GM12878 (cell line): ENCODE data around the gene GPER1. TPM values are rescaled to one million over a fixed set of nuclear protein-coding genes. Genes with fewer than 3 reads are reported as not detected.

Source experiments
- ATAC-seq: fragments of 200-7000 bp; cut with Tn5 transposase; 3 replicates; pipeline ENCODE4 v1.9.1; 2020; ENCODE audit warnings: mild to moderate bottlenecking, moderate library complexity
- BruUV-seq: library from RNA; stranded (reverse); fragments of 400-500 nt; replicated peaks from 2 replicates; lab custom pipeline; 2021; lab: Mats Ljungman, UMichigan
- CTCF ChIA-PET: fragments of 300-600 bp; sonication (Branson Sonifier 250); formaldehyde crosslinking; extraction: SDS; loops from one replicate; lab custom pipeline; 2021; ENCODE audit warnings: inconsistent platforms; lab: Yijun Ruan, JAX
- POLR2A ChIA-PET: fragments of 350-600 bp; formaldehyde crosslinking; extraction: SDS; loops from one replicate; lab custom pipeline; 2021; ENCODE audit warnings: inconsistent platforms; lab: Charles Lee
- RAD21 ChIA-PET: fragments of 300-600 bp; sonication (Branson Sonifier 250); formaldehyde crosslinking; loops from one replicate; lab custom pipeline; 2023; ENCODE audit warnings: antibody characterized with exemption; ENCODE audit not compliant: unreplicated experiment; lab: Charles Lee
- SMC1A ChIA-PET: fragments of 300-600 bp; sonication (Branson Sonifier 250); formaldehyde crosslinking; loops from one replicate; lab custom pipeline; 2023; ENCODE audit not compliant: unreplicated experiment, uncharacterized antibody; lab: Charles Lee
- DNase-seq: peaks from one replicate; pipeline ENCODE4 v3.0.0-alpha.2; 2011; ENCODE audit warnings: low read depth, low spot score
- FAIRE-seq: peaks from 3 replicates; lab custom pipeline; 2011; peaks lifted over from hg19 to GRCh38; lab: Jason Lieb, UNC
- H2AFZ ChIP-seq: 2 replicates; pipeline ENCODE4 v1.6.0; 2011; ENCODE audit warnings: low read depth, low read length, control low read depth; ENCODE audit not compliant: control insufficient read depth
- H3K27ac ChIP-seq: 2 replicates; pipeline ENCODE4 v1.5.1; 2011; ENCODE audit warnings: control low read depth; ENCODE audit not compliant: control insufficient read depth, insufficient read depth
- H3K27me3 ChIP-seq, 2 experiments: replicated peaks in 1 of 2; 2 replicates each; pipeline versions ENCODE4 v1.6.0 to v1.6.1; 2011; ENCODE audit warnings: low read length in 1 of 2; ENCODE audit not compliant: control insufficient read depth in 2 of 2, insufficient read depth in 2 of 2
- H3K36me3 ChIP-seq, 2 experiments: 2 replicates each; pipeline ENCODE4 v1.5.1; 2011; ENCODE audit warnings: low read length in 1 of 2; ENCODE audit not compliant: control insufficient read depth in 2 of 2, insufficient read depth in 2 of 2
- H3K4me1 ChIP-seq: 2 replicates; pipeline ENCODE4 v1.6.1; 2011; ENCODE audit warnings: mild to moderate bottlenecking, low read length, moderate library complexity, mixed read lengths; ENCODE audit not compliant: control insufficient read depth, insufficient read depth
- H3K4me2 ChIP-seq: 2 replicates; pipeline ENCODE4 v1.6.0; 2011; ENCODE audit warnings: control low read depth; ENCODE audit not compliant: control insufficient read depth, insufficient read depth
- H3K4me3 ChIP-seq: fragments of 200-600 bp; sonication (generic); 2 replicates; pipeline ENCODE4 v1.5.1; 2016
- H3K79me2 ChIP-seq: 2 replicates; pipeline ENCODE4 v1.6.0; 2011; ENCODE audit warnings: low read length; ENCODE audit not compliant: control insufficient read depth, insufficient read depth
- H3K9ac ChIP-seq: 2 replicates; pipeline ENCODE4 v1.8.0; 2011; ENCODE audit warnings: low read length, control low read depth, mixed read lengths; ENCODE audit not compliant: control insufficient read depth, insufficient read depth
- H3K9me3 ChIP-seq: replicated peaks from 3 replicates; pipeline ENCODE4 v1.5.1; 2011; ENCODE audit warnings: mild to moderate bottlenecking, low read length; ENCODE audit not compliant: control insufficient read depth, insufficient read depth
- H4K20me1 ChIP-seq: 2 replicates; pipeline ENCODE4 v1.6.0; 2011; ENCODE audit not compliant: control insufficient read depth, insufficient read depth
- CBX3 ChIP-seq: fragments of 200-600 bp; sonication (generic); IDR thresholded peaks from 2 replicates; pipeline ENCODE4 v1.6.1; 2016; ENCODE audit warnings: low read depth, borderline replicate concordance
- CUX1 ChIP-seq: IDR thresholded peaks from 2 replicates; pipeline ENCODE4 v1.6.1; 2012; ENCODE audit warnings: improper control_type of control experiment, low read depth, low read length; ENCODE audit not compliant: insufficient replicate concordance
- MTA3 ChIP-seq: IDR thresholded peaks from 2 replicates; pipeline ENCODE4 v1.6.1; 2012; ENCODE audit warnings: low read length, inconsistent platforms, borderline replicate concordance
- RELB ChIP-seq: fragments of 450-650 bp; IDR thresholded peaks from 2 replicates; pipeline ENCODE4 v1.6.1; 2017; ENCODE audit warnings: low read depth, mild to moderate bottlenecking, moderate library complexity
- SMAD1 ChIP-seq: fragments of 450-650 bp; IDR thresholded peaks from 2 replicates; pipeline ENCODE4 v1.6.1; 2018; ENCODE audit warnings: mild to moderate bottlenecking, low read depth; ENCODE audit not compliant: partially characterized antibody
- SREBF2 ChIP-seq: IDR thresholded peaks from 2 replicates; pipeline ENCODE4 v1.6.1; 2012; ENCODE audit warnings: mild to moderate bottlenecking, low read length
- STAT3 ChIP-seq: IDR thresholded peaks from 2 replicates; pipeline ENCODE4 v1.6.1; 2011; ENCODE audit warnings: low read depth, low read length, improper control_type of control experiment
- ZNF592 ChIP-seq: fragments of 450-650 bp; IDR thresholded peaks from 2 replicates; pipeline ENCODE4 v1.6.1; 2017; ENCODE audit warnings: mild to moderate bottlenecking, moderate library complexity
- WGBS: methylation state at CpG from one replicate; pipeline ENCODE4 v1.1.6; 2016; ENCODE audit warnings: low lambda C conversion rate; ENCODE audit not compliant: insufficient replicate concordance, insufficient coverage; ENCODE audit errors: missing lambda C conversion rate; 5-methylcytosine and 5-hydroxymethylcytosine counted together
- in situ Hi-C: fragments of 300-500 bp; cut with MboI; formaldehyde crosslinking; loops from 9 replicates; pipeline ENCODE4 v1.14.3; 2018; ENCODE audit warnings: mixed read lengths
- intact Hi-C: fragments of 100-400 bp; cut with micrococcal nuclease; formaldehyde crosslinking; loops from one replicate; pipeline ENCODE4 v1.14.2; 2022; ENCODE audit not compliant: unreplicated experiment
- polyA plus RNA-seq, 11 experiments: library from polyadenylated mRNA; depleted of rRNA in 4 of 11; unstranded in 6 of 11; stranded (reverse) in 5 of 11; fragments of >200 nt; fragmentation: Nextera tagmentation in 4 of 11; fragmentation: Illumina TruSeq in 1 of 11; extraction: Ambion mirVana in 4 of 11; extraction: Trizol in 1 of 11; gene quantifications; 1 replicate in 1 of 11; 2 replicates in 10 of 11; pipeline versions ENCODE4 v1.2.1 to v1.2.3, GENCODE V29; 2011 to 2016; ENCODE audit warnings: inconsistent platforms in 2 of 11, missing spikeins in 2 of 11, low read depth in 1 of 11
- total RNA-seq, 4 experiments: library from RNA; depleted of rRNA in 3 of 4; stranded (reverse); fragments of >200 nt in 3 of 4; fragmentation: Illumina TruSeq in 1 of 4; extraction: Trizol in 1 of 4; gene quantifications; 2 replicates each; pipeline versions ENCODE4 v1.2.1 to v1.2.3, GENCODE V29; 2013 to 2021
- TF ChIP-seq, protein P1 (sequence below): fragments of 450-650 bp; IDR thresholded peaks from 2 replicates; pipeline ENCODE4 v1.6.1; 2017; ENCODE audit warnings: borderline replicate concordance

Gene GPER1
- total and polyA plus RNA-seq, 10 of the 15 experiments (the other 5 are each of a cell fraction or from before 2014, with no cell fraction given), result 0.03 to 6.5 (median 2.6) TPM

- WGBS, result 89% methylated on average over 23 of the region's 23 CpGs
- Histone ChIP-seq H3K79me2 (peaks cover 1% of the 10 kb centered on the region; the same call in 1 of the 2 replicates), H3K9me3 (no peaks in the 10 kb centered on the region; the same call in 1 of the 3 replicates), H3K4me2 (no peak overlapping the region), H4K20me1 (no peaks in the 10 kb centered on the region), H3K9ac (no peak overlapping the region), H3K4me3 (no peak overlapping the region), H2AFZ (no peak overlapping the region), H3K27ac (no peak overlapping the region), H3K27me3 (no peaks in the 10 kb centered on the region), H3K4me1 (peaks cover 5% of the 10 kb centered on the region), H3K36me3 (peaks cover under 1 to 8% of the 10 kb centered on the region in 2 experiments; a peak in 2 of 4 replicates)
- intact Hi-C loops (no loop called here), in situ Hi-C loops (no loop called here)
- ChIA-PET CTCF (interaction anchor here (0.6 to 4.3 kb wide), 4 partner anchors 9 to 102 kb away, joined by 3 to 20 read pairs (median 10); partner anchors contain the start of gene GPER1), SMC1A (interaction anchor here (0.9 to 1.6 kb wide), 2 partner anchors 7 to 10 kb away, joined by 3 to 7 read pairs; no protein-coding TSS in a partner anchor), RAD21 (interaction anchor here (1.2 to 1.5 kb wide), 5 partner anchors 8 to 56 kb away, joined by 3 to 15 read pairs (median 3); no protein-coding TSS in a partner anchor), POLR2A (interaction anchor here (0.6 to 1.8 kb wide), 4 partner anchors 9 to 75 kb away, joined by 3 to 9 read pairs (median 4); no protein-coding TSS in a partner anchor)
- FAIRE-seq (no peak), DNase-seq (no peak), ATAC-seq (no peak)
- no TSS peak for BruUV-seq
- TF ChIP-seq ZNF592 (no peak), MTA3 (no peak), CUX1 (no peak), CBX3 (no peak), STAT3 (no peak), SREBF2 (no peak), RELB (no peak), SMAD1 (no peak)
- TF ChIP-seq, protein P1, sequence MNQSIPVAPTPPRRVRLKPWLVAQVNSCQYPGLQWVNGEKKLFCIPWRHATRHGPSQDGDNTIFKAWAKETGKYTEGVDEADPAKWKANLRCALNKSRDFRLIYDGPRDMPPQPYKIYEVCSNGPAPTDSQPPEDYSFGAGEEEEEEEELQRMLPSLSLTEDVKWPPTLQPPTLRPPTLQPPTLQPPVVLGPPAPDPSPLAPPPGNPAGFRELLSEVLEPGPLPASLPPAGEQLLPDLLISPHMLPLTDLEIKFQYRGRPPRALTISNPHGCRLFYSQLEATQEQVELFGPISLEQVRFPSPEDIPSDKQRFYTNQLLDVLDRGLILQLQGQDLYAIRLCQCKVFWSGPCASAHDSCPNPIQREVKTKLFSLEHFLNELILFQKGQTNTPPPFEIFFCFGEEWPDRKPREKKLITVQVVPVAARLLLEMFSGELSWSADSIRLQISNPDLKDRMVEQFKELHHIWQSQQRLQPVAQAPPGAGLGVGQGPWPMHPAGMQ, result no peak
Observed at GRCh38 chr7:1095621-1096155, 7.8 kb downstream of the GPER1 start.
